A549 (cell line): ENCODE results near the gene IGLL1.

Source experiments
- CTCF ChIP-seq: fragments of >200 bp; sonication (Bioruptor Twin); formaldehyde crosslinking; IDR thresholded peaks from 3 replicates; pipeline ENCODE4 v1.5.1; 2016
- JUNB ChIP-seq: fragments of >200 bp; sonication (Bioruptor Twin); formaldehyde crosslinking; IDR thresholded peaks from 2 replicates; pipeline ENCODE4 v1.6.1; 2016
- POLR2A ChIP-seq: IDR thresholded peaks from 2 replicates; pipeline ENCODE4 v1.6.1; 2012; ENCODE audit warnings: mild to moderate bottlenecking, low read length
- RAD21 ChIP-seq, 2 experiments: fragments of >200 bp in 1 of 2; sonication (Bioruptor Twin) in 1 of 2; formaldehyde crosslinking in 1 of 2; IDR thresholded peaks in 1 of 2; conservative IDR thresholded peaks in 1 of 2; 2 replicates in 1 of 2; 3 replicates in 1 of 2; pipeline ENCODE4 v1.6.1; 2012 to 2018; ENCODE audit warnings: inconsistent platforms in 1 of 2
- RARB ChIP-seq: fragments of 250-450 bp; sonication (Bioruptor Pico); IDR thresholded peaks from 2 replicates; pipeline ENCODE4 v1.8.0; 2021; ENCODE audit warnings: mild to moderate bottlenecking, moderate library complexity
- ZC3H11A ChIP-seq: fragments of 450-650 bp; IDR thresholded peaks from 2 replicates; pipeline ENCODE4 v1.6.1; 2014; ENCODE audit warnings: antibody characterized with exemption, mild to moderate bottlenecking

- TF ChIP-seq POLR2A (0 out of 2 replicates have a peak, but pooled peaks have one; percentile 7), ZC3H11A (no peak), CTCF (peak; percentile 62), RAD21 (conservative IDR thresholded peaks at IDR 0.05 in 1 of 2, IDR thresholded peaks at IDR 0.05 in 1 of 2) (peak; percentile 87 to 93), JUNB (no peak), RARB (CRISPR knock-in tag) (no peak)
Measured at GRCh38 chr22:23539135-23539838, 40.8 kb downstream of the IGLL1 start.
